ENCODE results near the gene APP.

APP gene

GRCh38 chr21:26130249-26130881 lies 40.2 kb downstream of the APP start:
- H3K27ac ChIP-seq: no peak overlapping the region
- TF ChIP-seq ZFX (IDR thresholded peaks at IDR 0.05; ENCODE audit: borderline replicate concordance): no peak

- TF ChIP-seq ZFX (IDR thresholded peaks at IDR 0.05; ENCODE audit: borderline replicate concordance) (no peak), CTCF (IDR thresholded peaks at IDR 0.05) (no peak)
- no peak overlapping the region for H3K27ac ChIP-seq
Observed at GRCh38 chr21:26127918-26128317, 42.7 kb downstream of the APP start.

GRCh38 chr21:26127073-26127814 lies 43.3 kb downstream of the APP start:
- TF ChIP-seq ZFX (IDR thresholded peaks at IDR 0.05; ENCODE audit: borderline replicate concordance) (no peak), CTCF (IDR thresholded peaks at IDR 0.05) (no peak)
- H3K27ac ChIP-seq: no peak overlapping the region

- H3K27ac ChIP-seq: peak overlapping the region; percentile 30; the same call in 1 of the 2 replicates
Observed at GRCh38 chr21:26126168-26126553, 44.4 kb downstream of the APP start.

GRCh38 chr21:26125433-26126167 lies 45.0 kb downstream of the APP start:
- peak overlapping the region; percentile 30; the same call in 1 of the 2 replicates for H3K27ac ChIP-seq
- TF ChIP-seq ZFX (IDR thresholded peaks at IDR 0.05; ENCODE audit: borderline replicate concordance) (no peak), CTCF (IDR thresholded peaks at IDR 0.05) (no peak)

More at GRCh38 chr21:26126168-26126553, 44.4 kb downstream of the APP start:
- TF ChIP-seq ZFX (IDR thresholded peaks at IDR 0.05; ENCODE audit: borderline replicate concordance) (no peak), CTCF (IDR thresholded peaks at IDR 0.05) (no peak)

- TF ChIP-seq CTCF (IDR thresholded peaks at IDR 0.05): no peak
- TF ChIP-seq ZFX (IDR thresholded peaks at IDR 0.05; ENCODE audit: borderline replicate concordance): no peak
- H3K27ac ChIP-seq: no peak overlapping the region
Observed at GRCh38 chr21:26124896-26125295, 45.7 kb downstream of the APP start.

GRCh38 chr21:26124421-26124833 lies 46.1 kb downstream of the APP start:
- no peak overlapping the region for H3K27ac ChIP-seq
- TF ChIP-seq CTCF (IDR thresholded peaks at IDR 0.05) (no peak), ZFX (IDR thresholded peaks at IDR 0.05; ENCODE audit: borderline replicate concordance) (no peak)

Measured in 22Rv1 (cell line).